Osteocyte (in vitro differentiated cells): ENCODE results near the gene NAXD. TPM values are rescaled to one million over a fixed set of nuclear protein-coding genes. Genes with fewer than 3 reads are reported as not detected.

Source experiments
- DNase-seq: peaks from one replicate; pipeline ENCODE4 v3.0.0; 2021; ENCODE audit warnings: mixed read lengths; ENCODE audit not compliant: unreplicated experiment; ENCODE audit errors: extremely low spot score
- H3K27ac Mint-ChIP-seq: one replicate; pipeline ENCODE4 v1.8.0; 2021; ENCODE audit warnings: mild to moderate bottlenecking, mixed read lengths; ENCODE audit not compliant: unreplicated experiment
- H3K27me3 Mint-ChIP-seq: one replicate; pipeline ENCODE4 v1.8.0; 2021; ENCODE audit warnings: mixed read lengths; ENCODE audit not compliant: unreplicated experiment
- H3K36me3 Mint-ChIP-seq: one replicate; pipeline ENCODE4 v1.8.0; 2021; ENCODE audit warnings: mixed read lengths; ENCODE audit not compliant: unreplicated experiment
- H3K4me1 Mint-ChIP-seq: one replicate; pipeline ENCODE4 v1.8.0; 2021; ENCODE audit warnings: mixed read lengths; ENCODE audit not compliant: unreplicated experiment
- H3K4me3 Mint-ChIP-seq: one replicate; pipeline ENCODE4 v1.8.0; 2021; ENCODE audit warnings: mild to moderate bottlenecking, moderate library complexity, mixed read lengths; ENCODE audit not compliant: unreplicated experiment
- H3K9me3 Mint-ChIP-seq: one replicate; pipeline ENCODE4 v1.8.0; 2021; ENCODE audit warnings: mixed read lengths; ENCODE audit not compliant: unreplicated experiment
- total RNA-seq: library from RNA; stranded (reverse); gene quantifications from 2 replicates; pipeline ENCODE4 v1.2.1, GENCODE V29; 2021
- TF ChIP-seq, protein P1 (sequence below): fragments of 200-600 bp; sonication (generic); IDR thresholded peaks from 2 replicates; pipeline ENCODE4 v1.5.0; 2021; ENCODE audit warnings: antibody characterized with exemption, mild to moderate bottlenecking, moderate library complexity

NAXD gene
- total RNA-seq, 1 donor from 2014 or later, result 34.3 TPM

DNA sequence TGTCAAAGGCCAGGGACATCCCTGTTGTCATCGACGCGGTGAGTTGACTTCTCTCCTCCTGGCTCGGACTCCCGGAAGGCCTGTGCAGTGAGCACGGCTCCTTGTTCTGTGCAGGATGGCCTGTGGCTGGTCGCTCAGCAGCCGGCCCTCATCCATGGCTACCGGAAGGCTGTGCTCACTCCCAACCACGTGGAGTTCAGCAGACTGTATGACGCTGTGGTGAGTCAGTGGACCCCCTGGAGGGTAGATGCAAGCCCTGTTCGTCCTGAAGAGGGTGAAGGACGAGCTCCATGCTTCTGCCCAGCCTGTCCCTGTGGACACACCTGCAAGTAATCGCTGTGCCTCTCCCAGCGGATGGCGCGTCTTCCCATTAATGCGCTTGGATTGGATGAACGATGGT, 19.2 kb downstream of the NAXD start:
- Mint-ChIP-seq H3K9me3 (no peaks in the 10 kb centered on the region), H3K36me3 (peaks cover 46% of the 10 kb centered on the region), H3K4me3 (no peak overlapping the region), H3K27me3 (no peaks in the 10 kb centered on the region), H3K4me1 (peaks cover 18% of the 10 kb centered on the region), H3K27ac (peak overlapping the region; percentile 50)
- TF ChIP-seq, protein P1, sequence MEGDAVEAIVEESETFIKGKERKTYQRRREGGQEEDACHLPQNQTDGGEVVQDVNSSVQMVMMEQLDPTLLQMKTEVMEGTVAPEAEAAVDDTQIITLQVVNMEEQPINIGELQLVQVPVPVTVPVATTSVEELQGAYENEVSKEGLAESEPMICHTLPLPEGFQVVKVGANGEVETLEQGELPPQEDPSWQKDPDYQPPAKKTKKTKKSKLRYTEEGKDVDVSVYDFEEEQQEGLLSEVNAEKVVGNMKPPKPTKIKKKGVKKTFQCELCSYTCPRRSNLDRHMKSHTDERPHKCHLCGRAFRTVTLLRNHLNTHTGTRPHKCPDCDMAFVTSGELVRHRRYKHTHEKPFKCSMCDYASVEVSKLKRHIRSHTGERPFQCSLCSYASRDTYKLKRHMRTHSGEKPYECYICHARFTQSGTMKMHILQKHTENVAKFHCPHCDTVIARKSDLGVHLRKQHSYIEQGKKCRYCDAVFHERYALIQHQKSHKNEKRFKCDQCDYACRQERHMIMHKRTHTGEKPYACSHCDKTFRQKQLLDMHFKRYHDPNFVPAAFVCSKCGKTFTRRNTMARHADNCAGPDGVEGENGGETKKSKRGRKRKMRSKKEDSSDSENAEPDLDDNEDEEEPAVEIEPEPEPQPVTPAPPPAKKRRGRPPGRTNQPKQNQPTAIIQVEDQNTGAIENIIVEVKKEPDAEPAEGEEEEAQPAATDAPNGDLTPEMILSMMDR, result no peak
- DNase-seq, result no peak

DNA sequence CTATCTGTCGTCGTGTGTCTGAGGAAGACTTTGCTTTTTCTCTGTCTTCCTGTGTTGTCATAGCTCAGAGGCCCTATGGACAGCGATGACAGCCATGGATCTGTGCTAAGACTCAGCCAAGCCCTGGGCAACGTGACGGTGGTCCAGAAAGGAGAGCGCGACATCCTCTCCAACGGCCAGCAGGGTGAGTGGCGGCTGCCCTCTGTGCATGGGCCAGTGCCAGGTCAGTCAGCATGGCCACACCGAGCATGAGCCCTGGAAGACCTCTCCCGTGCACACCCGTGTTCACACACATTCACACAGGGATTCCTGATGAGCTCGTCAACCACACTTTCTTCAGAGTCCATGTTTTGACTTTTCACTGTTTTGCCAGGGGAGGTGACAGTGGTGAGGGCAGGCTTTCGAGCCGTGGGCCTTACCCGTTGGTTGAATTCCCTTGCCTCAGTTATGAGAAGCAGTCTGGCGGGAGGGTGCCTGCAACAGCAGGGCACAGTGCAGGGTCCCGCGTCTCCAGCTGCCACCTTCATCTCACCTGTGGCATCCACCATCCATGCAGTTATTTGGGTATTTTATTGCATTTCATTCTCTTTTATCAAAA, 20.2 kb downstream of the NAXD start:
- TF ChIP-seq, protein P1, result no peak
- no peak overlapping the region for H3K27ac Mint-ChIP-seq

DNA sequence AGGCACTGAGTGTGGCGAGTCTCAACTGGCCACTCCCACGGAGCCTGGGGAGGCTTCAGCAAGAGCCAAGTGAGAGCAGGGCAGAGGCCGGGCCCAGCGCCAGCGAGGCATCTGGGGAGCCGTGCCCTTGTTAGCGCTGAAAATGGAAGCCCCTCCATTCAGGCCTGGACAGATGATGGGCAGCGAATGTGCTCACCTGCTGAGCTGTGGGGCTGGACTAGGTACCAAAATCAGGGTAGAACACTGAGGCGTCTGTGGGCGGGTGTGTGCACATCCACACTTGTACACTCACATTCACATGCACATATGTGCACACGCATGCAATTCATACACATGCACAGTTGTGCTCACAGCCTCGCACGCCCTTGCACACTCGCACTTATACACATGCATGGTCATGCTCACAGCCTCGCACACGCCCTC, 20.7 kb downstream of the NAXD start:
- TF ChIP-seq, protein P1, result no peak
- no peak overlapping the region for H3K4me3 Mint-ChIP-seq
- peaks cover 53% of the 10 kb centered on the region for H3K36me3 Mint-ChIP-seq
- no peaks in the 10 kb centered on the region for H3K9me3 Mint-ChIP-seq
- peaks cover 16% of the 10 kb centered on the region for H3K4me1 Mint-ChIP-seq
- H3K27me3 Mint-ChIP-seq, result no peaks in the 10 kb centered on the region
- no peak for DNase-seq
- no peak overlapping the region for H3K27ac Mint-ChIP-seq

More for the DNA sequence above, 20.2 kb downstream of the NAXD start:
- Mint-ChIP-seq H3K4me1 (peaks cover 14% of the 10 kb centered on the region), H3K36me3 (peaks cover 52% of the 10 kb centered on the region), H3K4me3 (no peak overlapping the region), H3K9me3 (no peaks in the 10 kb centered on the region), H3K27me3 (no peaks in the 10 kb centered on the region)
- no peak for DNase-seq

DNA sequence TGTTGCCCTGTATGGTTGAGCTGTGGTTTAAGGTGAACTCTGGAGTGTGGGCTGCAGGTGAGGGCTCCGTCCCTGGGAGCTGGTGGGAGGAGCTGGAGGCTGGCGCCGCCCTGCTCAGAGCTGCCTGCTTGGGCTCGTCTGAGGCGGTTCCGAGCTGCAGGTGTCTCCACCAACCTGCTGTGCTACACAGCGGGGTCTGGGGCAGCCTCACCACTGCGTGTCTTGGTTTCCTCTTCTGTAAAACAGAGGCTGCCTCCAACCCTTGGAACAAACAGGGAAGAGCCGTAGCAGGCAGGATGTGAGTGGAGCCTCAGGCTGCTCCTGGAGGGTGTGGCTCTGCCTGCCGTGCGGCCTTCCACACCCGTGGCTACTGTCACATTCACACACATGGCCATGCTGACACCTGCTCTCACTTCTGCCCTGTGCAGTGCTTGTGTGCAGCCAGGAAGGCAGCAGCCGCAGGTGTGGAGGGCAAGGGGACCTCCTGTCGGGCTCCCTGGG, 21.4 kb downstream of the NAXD start:
- no peaks in the 10 kb centered on the region for H3K27me3 Mint-ChIP-seq
- H3K9me3 Mint-ChIP-seq, result no peaks in the 10 kb centered on the region
- no peak for DNase-seq
- peaks cover 16% of the 10 kb centered on the region for H3K4me1 Mint-ChIP-seq
- no peak overlapping the region for H3K4me3 Mint-ChIP-seq
- TF ChIP-seq, protein P1, result no peak
- peaks cover 53% of the 10 kb centered on the region for H3K36me3 Mint-ChIP-seq
- H3K27ac Mint-ChIP-seq, result no peak overlapping the region

- H3K4me3 Mint-ChIP-seq, result no peak overlapping the region
- H3K27me3 Mint-ChIP-seq, result no peaks in the 10 kb centered on the region
- H3K4me1 Mint-ChIP-seq, result peaks cover 16% of the 10 kb centered on the region
- H3K27ac Mint-ChIP-seq, result no peak overlapping the region
- DNase-seq, result no peak
- peaks cover 49% of the 10 kb centered on the region for H3K36me3 Mint-ChIP-seq
- no peaks in the 10 kb centered on the region for H3K9me3 Mint-ChIP-seq
- TF ChIP-seq, protein P1, result no peak
Observed at GRCh38 chr13:110637275-110637674, 21.9 kb downstream of the NAXD start.
